Smooth muscle cell (in vitro differentiated cells): ENCODE results near the gene GPRC5C. TPM values are rescaled to one million over a fixed set of nuclear protein-coding genes. Genes with fewer than 3 reads are reported as not detected.
A peak's percentile ranks its signal among the peaks of the same experiment; 100 is the strongest.

Source experiments
- DNase-seq: peaks from one replicate; lab custom pipeline; 2025; ENCODE audit not compliant: unreplicated experiment; lab: John Stamatoyannopoulos, UW
- H2AFZ ChIP-seq: fragments of 200-600 bp; sonication (generic); 2 replicates; pipeline ENCODE4 v1.6.0; 2016; ENCODE audit warnings: antibody characterized with exemption, low read depth, mild to moderate bottlenecking
- H3F3A ChIP-seq: fragments of 200-600 bp; sonication (generic); 2 replicates; pipeline ENCODE4 v1.6.0; 2017; ENCODE audit warnings: antibody characterized with exemption, low read depth
- H3K27ac ChIP-seq: fragments of 200-600 bp; sonication (generic); 2 replicates; pipeline ENCODE4 v1.5.1; 2016; ENCODE audit warnings: low read depth, mild to moderate bottlenecking
- H3K27me3 ChIP-seq: fragments of 200-600 bp; sonication (generic); 2 replicates; pipeline ENCODE4 v1.6.1; 2016; ENCODE audit warnings: low read depth, mild to moderate bottlenecking
- H3K36me3 ChIP-seq: fragments of 200-600 bp; sonication (generic); 2 replicates; pipeline ENCODE4 v1.5.1; 2016; ENCODE audit warnings: low read depth
- H3K4me1 ChIP-seq: fragments of 200-600 bp; sonication (generic); 2 replicates; pipeline ENCODE4 v1.5.1; 2016; ENCODE audit warnings: low read depth
- H3K4me2 ChIP-seq: fragments of 200-600 bp; sonication (generic); 2 replicates; pipeline ENCODE4 v1.6.0; 2016; ENCODE audit warnings: mild to moderate bottlenecking
- H3K4me3 ChIP-seq: fragments of 200-600 bp; sonication (generic); 2 replicates; pipeline ENCODE4 v1.5.1; 2016; ENCODE audit warnings: mild to moderate bottlenecking
- H3K79me2 ChIP-seq: fragments of 200-600 bp; sonication (generic); 2 replicates; pipeline ENCODE4 v1.6.0; 2016; ENCODE audit warnings: low read depth, mild to moderate bottlenecking
- H3K9ac ChIP-seq: fragments of 200-600 bp; sonication (generic); 2 replicates; pipeline ENCODE4 v1.6.0; 2016; ENCODE audit warnings: low read depth
- H3K9me3 ChIP-seq: fragments of 200-600 bp; sonication (generic); replicated peaks from 2 replicates; pipeline ENCODE4 v1.5.1; 2016; ENCODE audit warnings: low read depth
- H4K20me1 ChIP-seq: fragments of 200-600 bp; sonication (generic); 2 replicates; pipeline ENCODE4 v1.6.0; 2016; ENCODE audit warnings: low read depth
- WGBS: methylation state at CpG from one replicate; pipeline ENCODE4 v1.1.7; 2016; ENCODE audit warnings: low lambda C conversion rate; 5-methylcytosine and 5-hydroxymethylcytosine counted together
- polyA plus RNA-seq: library from polyadenylated mRNA; unstranded; fragments of >200 nt; fragmentation: Nextera tagmentation; extraction: Ambion mirVana; gene quantifications from 2 replicates; pipeline ENCODE4 v1.2.1, GENCODE V29; 2016
- total RNA-seq: library from RNA; depleted of rRNA; stranded (reverse); fragments of >200 nt; gene quantifications from 2 replicates; pipeline ENCODE4 v1.2.3, GENCODE V29; 2014
- TF ChIP-seq, protein P1 (sequence below): fragments of 200-600 bp; sonication (generic); IDR thresholded peaks from 2 replicates; pipeline ENCODE4 v1.5.1; 2017; ENCODE audit warnings: borderline replicate concordance, mild to moderate bottlenecking, antibody characterized with exemption; ENCODE audit not compliant: insufficient read depth, poor library complexity, severe bottlenecking

GPRC5C gene
- total and polyA plus RNA-seq, 2 experiments from 2014 or later: 64.5 to 96.9 TPM

DNA sequence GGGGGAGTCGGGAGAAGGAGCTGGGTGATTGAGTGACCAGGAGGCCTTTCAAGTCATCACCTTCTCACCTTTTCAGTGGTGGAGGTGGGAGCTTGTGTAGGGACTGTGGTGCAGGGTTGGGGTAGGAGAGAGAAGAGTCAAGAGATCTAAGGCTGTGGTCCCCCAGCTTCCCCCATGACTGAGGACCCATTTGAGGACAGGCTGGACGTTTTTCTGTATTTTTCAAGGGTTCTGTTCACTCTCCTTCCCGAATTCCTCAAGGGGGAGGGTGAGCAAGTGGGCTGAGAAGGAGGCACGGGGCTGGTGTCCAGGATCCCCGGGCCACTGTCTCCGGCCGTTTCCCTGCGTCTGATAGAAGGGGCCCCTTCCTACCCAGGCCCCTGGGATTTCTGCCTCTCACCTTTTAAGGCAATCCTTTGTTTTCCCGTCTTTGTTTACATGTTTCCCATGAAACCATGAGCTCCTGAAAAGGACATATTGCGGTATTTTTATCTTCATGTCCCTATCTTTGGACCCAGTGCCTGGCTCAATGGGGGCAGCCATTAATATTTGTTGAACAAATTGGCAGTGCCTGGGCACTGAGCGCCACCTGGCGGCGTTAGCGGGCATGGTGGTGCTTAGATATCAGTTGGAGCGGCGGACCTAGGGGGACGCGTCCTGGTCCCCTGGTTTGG is 25.4 kb downstream of the GPRC5C start:
- DNase-seq: peak; percentile 26
- Histone ChIP-seq H3F3A (no peaks in the 10 kb centered on the region), H3K79me2 (no peaks in the 10 kb centered on the region), H3K4me2 (no peak overlapping the region), H3K27ac (no peak overlapping the region), H3K9ac (no peak overlapping the region), H4K20me1 (no peaks in the 10 kb centered on the region), H3K4me1 (peaks cover 27% of the 10 kb centered on the region), H3K36me3 (no peaks in the 10 kb centered on the region), H3K27me3 (no peaks in the 10 kb centered on the region), H3K9me3 (no peaks in the 10 kb centered on the region), H2AFZ (no peak overlapping the region), H3K4me3 (no peak overlapping the region)
- TF ChIP-seq, protein P1, sequence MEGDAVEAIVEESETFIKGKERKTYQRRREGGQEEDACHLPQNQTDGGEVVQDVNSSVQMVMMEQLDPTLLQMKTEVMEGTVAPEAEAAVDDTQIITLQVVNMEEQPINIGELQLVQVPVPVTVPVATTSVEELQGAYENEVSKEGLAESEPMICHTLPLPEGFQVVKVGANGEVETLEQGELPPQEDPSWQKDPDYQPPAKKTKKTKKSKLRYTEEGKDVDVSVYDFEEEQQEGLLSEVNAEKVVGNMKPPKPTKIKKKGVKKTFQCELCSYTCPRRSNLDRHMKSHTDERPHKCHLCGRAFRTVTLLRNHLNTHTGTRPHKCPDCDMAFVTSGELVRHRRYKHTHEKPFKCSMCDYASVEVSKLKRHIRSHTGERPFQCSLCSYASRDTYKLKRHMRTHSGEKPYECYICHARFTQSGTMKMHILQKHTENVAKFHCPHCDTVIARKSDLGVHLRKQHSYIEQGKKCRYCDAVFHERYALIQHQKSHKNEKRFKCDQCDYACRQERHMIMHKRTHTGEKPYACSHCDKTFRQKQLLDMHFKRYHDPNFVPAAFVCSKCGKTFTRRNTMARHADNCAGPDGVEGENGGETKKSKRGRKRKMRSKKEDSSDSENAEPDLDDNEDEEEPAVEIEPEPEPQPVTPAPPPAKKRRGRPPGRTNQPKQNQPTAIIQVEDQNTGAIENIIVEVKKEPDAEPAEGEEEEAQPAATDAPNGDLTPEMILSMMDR: peak; percentile 99
- 35% methylated on average over 18 of the region's 18 CpGs for WGBS

DNA sequence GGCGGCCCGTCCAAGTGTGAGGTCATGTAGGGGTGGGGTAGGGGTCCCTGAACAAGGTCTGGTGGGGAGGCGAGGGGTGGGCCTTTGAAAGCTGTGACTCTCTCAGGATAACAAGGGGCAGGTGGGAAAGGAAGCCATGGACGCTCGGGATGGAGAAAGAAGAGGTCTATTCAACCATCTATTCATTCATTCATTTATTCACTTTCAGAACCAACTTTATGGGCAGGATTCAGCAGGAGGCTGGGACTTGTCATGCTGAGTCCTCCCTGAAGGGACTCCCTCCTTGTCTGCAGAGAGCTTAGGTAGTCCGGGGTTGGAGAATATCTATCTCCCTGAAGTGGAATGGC is 25.9 kb downstream of the GPRC5C start:
- Histone ChIP-seq H3F3A (no peaks in the 10 kb centered on the region), H3K9ac (no peak overlapping the region), H3K9me3 (no peaks in the 10 kb centered on the region), H4K20me1 (no peaks in the 10 kb centered on the region), H2AFZ (no peak overlapping the region), H3K36me3 (no peaks in the 10 kb centered on the region), H3K4me3 (no peak overlapping the region), H3K79me2 (no peaks in the 10 kb centered on the region), H3K4me2 (no peak overlapping the region), H3K4me1 (peaks cover 27% of the 10 kb centered on the region), H3K27me3 (no peaks in the 10 kb centered on the region), H3K27ac (no peak overlapping the region)
- 46% methylated on average over 6 of the region's 6 CpGs for WGBS
- TF ChIP-seq, protein P1: no peak
- DNase-seq: no peak

- Histone ChIP-seq H3K9ac (no peak overlapping the region), H3K36me3 (no peaks in the 10 kb centered on the region), H3K4me3 (no peak overlapping the region), H3K27ac (no peak overlapping the region), H3K4me2 (no peak overlapping the region), H3F3A (no peaks in the 10 kb centered on the region), H2AFZ (no peak overlapping the region), H3K9me3 (no peaks in the 10 kb centered on the region), H4K20me1 (no peaks in the 10 kb centered on the region), H3K79me2 (no peaks in the 10 kb centered on the region), H3K27me3 (no peaks in the 10 kb centered on the region), H3K4me1 (peaks cover 18% of the 10 kb centered on the region)
- TF ChIP-seq, protein P1: no peak
- WGBS: 80% methylated on average over 3 of the region's 3 CpGs
- DNase-seq: no peak
Measured at GRCh38 chr17:74458835-74459234, 26.9 kb downstream of the GPRC5C start.

DNA sequence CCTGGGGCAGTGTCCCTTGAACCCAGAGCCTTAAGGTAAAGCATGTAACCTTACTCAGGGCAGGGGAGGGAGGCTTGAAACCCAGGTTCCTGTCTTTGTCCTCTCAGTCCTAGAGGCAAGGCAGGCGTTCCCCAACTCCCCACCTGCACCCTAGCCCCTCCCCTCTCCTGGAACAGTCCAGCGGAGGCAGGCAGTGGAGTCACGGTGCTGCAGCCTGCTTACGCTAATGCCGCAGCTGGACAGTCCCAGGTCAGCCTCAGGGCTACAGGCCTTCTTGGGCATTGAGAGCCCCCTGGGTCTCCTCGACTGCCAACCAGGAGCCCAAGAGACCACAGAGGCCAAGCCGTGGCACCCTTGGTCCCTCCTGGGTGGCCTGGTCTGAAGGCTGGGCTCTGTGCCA is 27.7 kb downstream of the GPRC5C start:
- Histone ChIP-seq H3K9me3 (no peaks in the 10 kb centered on the region), H3K9ac (no peak overlapping the region), H3K4me2 (no peak overlapping the region), H3F3A (no peaks in the 10 kb centered on the region), H3K27me3 (no peaks in the 10 kb centered on the region), H3K27ac (no peak overlapping the region), H2AFZ (no peak overlapping the region), H3K36me3 (no peaks in the 10 kb centered on the region), H3K4me3 (no peak overlapping the region), H3K4me1 (peaks cover 13% of the 10 kb centered on the region), H4K20me1 (no peaks in the 10 kb centered on the region), H3K79me2 (no peaks in the 10 kb centered on the region)
- 79% methylated on average over 7 of the region's 7 CpGs for WGBS
- DNase-seq: no peak
- TF ChIP-seq, protein P1: no peak
